Mesenchymal stem cell (in vitro differentiated cells and primary cell): ENCODE data around the gene NACC2.

Experiments
- DNase-seq: peaks from one replicate; pipeline ENCODE4 v3.0.0-alpha.2; 2013
- H2AFZ ChIP-seq: one replicate; pipeline ENCODE4 v1.6.1; 2013; ENCODE audit warnings: low read depth, mild to moderate bottlenecking, control low read depth, inconsistent platforms, low read length, moderate library complexity
- H2AK5ac ChIP-seq: 2 replicates; pipeline ENCODE4 v1.6.1; 2013; ENCODE audit warnings: low read length, moderate library complexity, mild to moderate bottlenecking, inconsistent platforms; ENCODE audit not compliant: severe bottlenecking
- H2BK120ac ChIP-seq: one replicate; pipeline ENCODE4 v1.6.1; 2013; ENCODE audit warnings: low read depth, mild to moderate bottlenecking, inconsistent platforms, low read length, moderate library complexity
- H2BK12ac ChIP-seq, 2 experiments: one replicate each; pipeline ENCODE4 v1.6.1; 2013; ENCODE audit warnings: inconsistent platforms in 2 of 2, low read length in 2 of 2, mild to moderate bottlenecking in 2 of 2, moderate library complexity in 2 of 2, control low read depth in 1 of 2
- H2BK15ac ChIP-seq: one replicate; pipeline ENCODE4 v1.6.1; 2013; ENCODE audit warnings: mild to moderate bottlenecking, low read depth, inconsistent platforms; ENCODE audit not compliant: poor library complexity, severe bottlenecking
- H2BK5ac ChIP-seq: 2 replicates; pipeline ENCODE4 v1.6.1; 2013; ENCODE audit warnings: low read depth, mild to moderate bottlenecking, low read length, control low read depth, inconsistent platforms; ENCODE audit not compliant: poor library complexity, severe bottlenecking
- H3K14ac ChIP-seq, 2 experiments: one replicate each; pipeline ENCODE4 v1.6.1; 2013; ENCODE audit warnings: inconsistent platforms in 2 of 2, low read length in 2 of 2, control low read depth in 1 of 2, mild to moderate bottlenecking in 1 of 2, moderate library complexity in 1 of 2
- H3K18ac ChIP-seq, 2 experiments: one replicate each; pipeline ENCODE4 v1.6.1; 2013; ENCODE audit warnings: inconsistent platforms in 2 of 2, low read length in 2 of 2, control low read depth in 1 of 2, low read depth in 1 of 2, mild to moderate bottlenecking in 1 of 2
- H3K23ac ChIP-seq, 2 experiments: one replicate each; pipeline ENCODE4 v1.6.1; 2013; ENCODE audit warnings: inconsistent platforms in 2 of 2, low read length in 2 of 2, mild to moderate bottlenecking in 2 of 2, moderate library complexity in 2 of 2, control low read depth in 1 of 2
- H3K27ac ChIP-seq: 2 replicates; pipeline ENCODE4 v1.5.1; 2013; ENCODE audit warnings: mild to moderate bottlenecking, moderate library complexity, low read length, control low read depth, inconsistent platforms; ENCODE audit not compliant: poor library complexity, severe bottlenecking
- H3K27me3 ChIP-seq, 2 experiments: 2 replicates each; pipeline versions ENCODE4 v1.6.1 to v1.7.0; 2013; ENCODE audit warnings: low read length in 2 of 2, mild to moderate bottlenecking in 2 of 2, moderate library complexity in 2 of 2, control low read depth in 1 of 2, inconsistent platforms in 1 of 2; ENCODE audit not compliant: control insufficient read depth in 1 of 2, insufficient read depth in 1 of 2
- H3K36me3 ChIP-seq, 2 experiments: 2 replicates each; pipeline versions ENCODE4 v1.6.1 to v1.7.0; 2013; ENCODE audit warnings: low read length in 2 of 2, control low read depth in 1 of 2, inconsistent platforms in 1 of 2, low read depth in 1 of 2, mild to moderate bottlenecking in 1 of 2; ENCODE audit not compliant: insufficient read depth in 2 of 2, control insufficient read depth in 1 of 2
- H3K4ac ChIP-seq, 2 experiments: one replicate each; pipeline ENCODE4 v1.6.1; 2013; ENCODE audit warnings: inconsistent platforms in 2 of 2, low read length in 2 of 2, mild to moderate bottlenecking in 2 of 2, moderate library complexity in 2 of 2, control low read depth in 1 of 2, low read depth in 1 of 2
- H3K4me1 ChIP-seq: 2 replicates; pipeline ENCODE4 v1.6.1; 2013; ENCODE audit warnings: low read depth, low read length, control low read depth; ENCODE audit not compliant: control insufficient read depth, insufficient read depth
- H3K4me2 ChIP-seq: 2 replicates; pipeline ENCODE4 v1.6.1; 2013; ENCODE audit warnings: low read length, mild to moderate bottlenecking, inconsistent platforms; ENCODE audit not compliant: poor library complexity, severe bottlenecking
- H3K4me3 ChIP-seq, 2 experiments: 2 replicates each; pipeline versions ENCODE4 v1.5.1 to v1.7.0; 2013; ENCODE audit warnings: low read length in 2 of 2, mild to moderate bottlenecking in 2 of 2, control low read depth in 1 of 2, low read depth in 1 of 2; ENCODE audit not compliant: insufficient read depth in 1 of 2
- H3K79me1 ChIP-seq: replicated peaks from 2 replicates; pipeline ENCODE4 v1.6.1; 2013; ENCODE audit warnings: mild to moderate bottlenecking, control low read depth, low read length, inconsistent platforms; ENCODE audit not compliant: poor library complexity, severe bottlenecking
- H3K9ac ChIP-seq: 2 replicates; pipeline ENCODE4 v1.7.0; 2013; ENCODE audit warnings: mild to moderate bottlenecking, low read length, moderate library complexity
- H3K9me3 ChIP-seq: 2 replicates; pipeline ENCODE4 v1.7.0; 2013; ENCODE audit warnings: mild to moderate bottlenecking, low read length; ENCODE audit not compliant: control insufficient read depth
- H4K8ac ChIP-seq: one replicate; pipeline ENCODE4 v1.6.1; 2013; ENCODE audit warnings: inconsistent platforms, mild to moderate bottlenecking, low read length, moderate library complexity
- H4K91ac ChIP-seq: one replicate; pipeline ENCODE4 v1.6.1; 2013; ENCODE audit warnings: mild to moderate bottlenecking, low read length, inconsistent platforms
- WGBS: methylation state at CpG from one replicate; pipeline ENCODE4 v1.1.7; 2013; ENCODE audit warnings: mixed read lengths; 5-methylcytosine and 5-hydroxymethylcytosine counted together

Gene NACC2

GRCh38 chr9:136053757-136054142, 41.3 kb downstream of the NACC2 start:
- 85% methylated on average over 8 of the region's 8 CpGs for WGBS
- H3K27me3 ChIP-seq = no peaks in the 10 kb centered on the region
- H3K79me1 ChIP-seq = peaks cover 39% of the 10 kb centered on the region
- H3K9ac ChIP-seq = no peak overlapping the region
- no peaks in the 10 kb centered on the region for H3K9me3 ChIP-seq
- H3K23ac ChIP-seq = peak overlapping the region in 1 of 2 experiments; percentile 18
- peak overlapping the region in 1 of 2 experiments; percentile 18 for H3K14ac ChIP-seq
- peak overlapping the region in 1 of 2 experiments; percentile 14 for H3K4ac ChIP-seq
- no peak overlapping the region for H2BK5ac ChIP-seq
- peak overlapping the region; percentile 52 to 92 for H3K18ac ChIP-seq
- no peak for DNase-seq
- H2BK120ac ChIP-seq = peak overlapping the region; percentile 90
- peak overlapping the region; percentile 87 for H2BK15ac ChIP-seq
- H3K4me2 ChIP-seq = peak overlapping the region; percentile 80
- H3K4me3 ChIP-seq = no peak overlapping the region
- H3K4me1 ChIP-seq = peaks cover 66% of the 10 kb centered on the region
- H3K27ac ChIP-seq = peak overlapping the region; percentile 98
- H4K8ac ChIP-seq = peak overlapping the region; percentile 45
- peak overlapping the region; percentile 51 for H2AK5ac ChIP-seq
- no peak overlapping the region for H2AFZ ChIP-seq
- H4K91ac ChIP-seq = peak overlapping the region; percentile 91
- peaks cover 0 to 45% of the 10 kb centered on the region in 2 experiments for H3K36me3 ChIP-seq
- H2BK12ac ChIP-seq = peak overlapping the region; percentile 59 to 67

GRCh38 chr9:136052991-136053756, 41.9 kb downstream of the NACC2 start:
- Histone ChIP-seq H3K4me1 (peaks cover 71% of the 10 kb centered on the region), H4K8ac (peak overlapping the region; percentile 97), H3K9me3 (no peaks in the 10 kb centered on the region), H2BK120ac (peak overlapping the region; percentile 90), H3K4ac (peak overlapping the region; percentile 91 to 95), H4K91ac (peak overlapping the region; percentile 94), H3K23ac (peak overlapping the region; percentile 53 to 66), H3K27ac (peak overlapping the region; percentile 98), H3K4me2 (peak overlapping the region; percentile 80), H2BK5ac (peak overlapping the region; percentile 94), H2BK12ac (peak overlapping the region; percentile 93 to 99), H3K27me3 (no peaks in the 10 kb centered on the region), H3K4me3 (peak overlapping the region in 1 of 2 experiments; percentile 23), H2BK15ac (peak overlapping the region; percentile 87), H3K18ac (peak overlapping the region; percentile 92 to 96), H3K14ac (peak overlapping the region in 1 of 2 experiments; percentile 74), H3K36me3 (peaks cover 0 to 49% of the 10 kb centered on the region in 2 experiments), H3K9ac (no peak overlapping the region), H2AK5ac (peak overlapping the region; percentile 96), H3K79me1 (peaks cover 34% of the 10 kb centered on the region), H2AFZ (no peak overlapping the region)
- DNase-seq = peak; percentile 32
- 62% methylated on average over 22 of the region's 23 CpGs for WGBS

GRCh38 chr9:136052472-136052880, 42.6 kb downstream of the NACC2 start:
- Histone ChIP-seq H3K27me3 (no peaks in the 10 kb centered on the region), H3K14ac (peak overlapping the region in 1 of 2 experiments; percentile 74), H3K79me1 (peaks cover 37% of the 10 kb centered on the region), H2BK15ac (peak overlapping the region; percentile 98), H3K4me2 (peak overlapping the region; percentile 80), H2BK12ac (peak overlapping the region; percentile 93 to 99), H3K4me1 (peaks cover 78% of the 10 kb centered on the region), H2BK5ac (peak overlapping the region; percentile 94), H3K9me3 (no peaks in the 10 kb centered on the region), H3K27ac (peak overlapping the region; percentile 98), H2BK120ac (peak overlapping the region; percentile 90), H4K91ac (peak overlapping the region; percentile 94), H2AFZ (no peak overlapping the region), H3K9ac (no peak overlapping the region), H3K36me3 (peaks cover 5 to 53% of the 10 kb centered on the region in 2 experiments), H4K8ac (peak overlapping the region; percentile 97), H3K4me3 (peak overlapping the region in 1 of 2 experiments; percentile 23), H2AK5ac (peak overlapping the region; percentile 96), H3K23ac (peak overlapping the region; percentile 53 to 66), H3K18ac (peak overlapping the region; percentile 92 to 96), H3K4ac (peak overlapping the region; percentile 91 to 95)
- 3% methylated on average over 11 of the region's 15 CpGs for WGBS
- DNase-seq = no peak

GRCh38 chr9:136051837-136052471, 43.1 kb downstream of the NACC2 start:
- Histone ChIP-seq H4K91ac (peak overlapping the region; percentile 94), H3K36me3 (peaks cover 7 to 58% of the 10 kb centered on the region in 2 experiments), H3K9ac (peak overlapping the region; percentile 32), H3K4me2 (peak overlapping the region; percentile 88), H2AK5ac (no peak overlapping the region), H3K14ac (peak overlapping the region in 1 of 2 experiments; percentile 73), H3K4me3 (peak overlapping the region; percentile 69 to 71), H3K79me1 (peaks cover 38% of the 10 kb centered on the region), H3K27me3 (no peaks in the 10 kb centered on the region), H2AFZ (no peak overlapping the region), H3K4me1 (peaks cover 79% of the 10 kb centered on the region), H3K4ac (peak overlapping the region; percentile 89 to 95), H3K23ac (peak overlapping the region in 1 of 2 experiments; percentile 34), H2BK120ac (peak overlapping the region; percentile 96), H3K18ac (peak overlapping the region; percentile 92 to 96), H3K27ac (peak overlapping the region; percentile 98), H2BK5ac (peak overlapping the region; percentile 94), H4K8ac (peak overlapping the region; percentile 86), H2BK12ac (peak overlapping the region; percentile 46 to 82), H2BK15ac (peak overlapping the region; percentile 98), H3K9me3 (no peaks in the 10 kb centered on the region)
- peak; percentile 98 for DNase-seq
- WGBS = 0% methylated on average over 28 of the region's 31 CpGs
